ENCODE measurements around the gene PARVG.

- TF ChIP-seq CTCF (IDR thresholded peaks at IDR 0.05) = no peak
- no peak for TF ChIP-seq POLR2A (IDR thresholded peaks at IDR 0.05)
Measured at GRCh38 chr22:44143105-44143474, 37.6 kb upstream of the PARVG start.
